Activated naive CD4-positive, alpha-beta T cell treated with anti-CD3 and anti-CD28 coated beads, Interleukin-2, amount 50 U/mL, for 72 hours (primary cell): Measurements from ENCODE around the gene TAB2. TPM values are rescaled to one million over a fixed set of nuclear protein-coding genes. Genes with fewer than 3 reads are reported as not detected.

ENCODE experiments used
- ATAC-seq, 2 donors: fragments of 150-1000 bp; cut with Tn5 transposase; 2 replicates each; pipeline ENCODE4 v1.10.0; 2021; ENCODE audit warnings: mild to moderate bottlenecking in 2 of 2, moderate library complexity in 2 of 2
- DNase-seq, 2 donors: peaks; one replicate each; pipeline ENCODE4 v3.0.0; 2021 to 2022; ENCODE audit warnings: low spot score in 2 of 2
- H3K27ac Mint-ChIP-seq, 2 donors: one replicate each; pipeline ENCODE4 v1.8.0; 2022; ENCODE audit warnings: mild to moderate bottlenecking in 2 of 2, mixed read lengths in 2 of 2
- H3K36me3 Mint-ChIP-seq, 2 donors: one replicate each; pipeline ENCODE4 v1.8.0; 2022; ENCODE audit warnings: mixed read lengths in 2 of 2
- H3K9me3 Mint-ChIP-seq, 2 donors: one replicate each; pipeline ENCODE4 v1.8.0; 2022; ENCODE audit warnings: mixed read lengths in 2 of 2
- total RNA-seq, 2 donors: library from RNA; stranded (reverse); gene quantifications; one replicate each; pipeline ENCODE4 v1.2.3, GENCODE V29; 2022

TAB2 gene
- total RNA-seq, 2 donors from 2014 or later = 88.0 to 98.2 TPM

DNA sequence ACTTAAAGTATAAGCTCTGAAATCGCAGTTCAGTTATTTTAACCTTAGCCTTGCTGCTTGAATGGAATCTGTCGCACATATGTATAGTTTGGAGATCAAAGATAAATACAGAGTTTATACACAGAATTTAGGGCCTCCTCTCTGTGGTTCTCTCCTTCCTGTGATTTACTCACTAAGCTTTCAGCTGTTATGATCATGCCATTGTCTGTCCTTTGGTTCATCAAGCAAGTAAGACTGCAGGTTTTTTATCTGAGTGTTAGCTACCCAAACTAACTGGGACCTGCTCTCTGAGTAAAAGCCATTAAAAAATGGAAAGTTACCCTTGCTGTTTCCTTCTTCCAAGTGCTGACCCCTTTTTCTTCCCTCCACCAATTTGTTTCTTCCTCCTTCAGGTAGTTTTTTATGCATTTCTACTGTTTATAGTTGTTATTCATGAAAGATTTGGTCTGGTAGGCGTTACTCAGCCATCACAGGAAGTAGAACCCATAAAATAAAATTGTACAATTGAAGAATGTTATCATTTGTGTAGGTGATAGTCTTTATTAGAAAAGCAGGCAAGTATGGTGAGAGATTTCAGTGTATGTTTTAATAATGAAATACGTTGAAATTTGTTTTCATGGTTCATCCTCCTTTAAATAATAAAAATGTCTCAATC, 48.9 kb downstream of the TAB2 start:
- ATAC-seq (peak; percentile 41 to 57), DNase-seq (no peak)
- H3K27ac Mint-ChIP-seq = peak overlapping the region in 1 of 2 donors; percentile 15
- peaks cover 18 to 32% of the 10 kb centered on the region in 2 donors for H3K36me3 Mint-ChIP-seq
- H3K9me3 Mint-ChIP-seq = peaks cover 5 to 7% of the 10 kb centered on the region in 2 donors

DNA sequence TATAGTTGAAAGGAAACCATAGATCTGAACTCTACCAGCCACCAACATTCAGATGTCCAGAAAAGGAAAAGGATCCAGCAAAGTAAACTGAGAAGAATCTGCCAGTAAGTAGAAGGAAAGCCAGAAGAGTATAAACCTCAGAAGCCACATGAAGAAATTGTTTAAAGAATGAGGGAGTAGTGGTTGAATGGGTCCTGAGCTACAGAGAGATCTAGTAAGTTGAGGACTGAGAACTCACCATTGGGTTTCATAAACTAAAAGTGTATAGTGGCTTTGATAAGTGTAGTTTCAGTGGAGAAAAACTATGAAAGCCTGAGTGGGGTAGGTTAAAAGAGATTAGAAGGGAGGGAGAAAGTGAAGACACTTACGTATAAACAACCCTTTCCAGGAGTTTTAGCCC, 50.6 kb downstream of the TAB2 start:
- Mint-ChIP-seq H3K27ac (no peak overlapping the region), H3K9me3 (no peaks in the 10 kb centered on the region), H3K36me3 (peaks cover 10 to 31% of the 10 kb centered on the region in 2 donors)
- ATAC-seq = peak; percentile 89 to 93
- no peak for DNase-seq

DNA sequence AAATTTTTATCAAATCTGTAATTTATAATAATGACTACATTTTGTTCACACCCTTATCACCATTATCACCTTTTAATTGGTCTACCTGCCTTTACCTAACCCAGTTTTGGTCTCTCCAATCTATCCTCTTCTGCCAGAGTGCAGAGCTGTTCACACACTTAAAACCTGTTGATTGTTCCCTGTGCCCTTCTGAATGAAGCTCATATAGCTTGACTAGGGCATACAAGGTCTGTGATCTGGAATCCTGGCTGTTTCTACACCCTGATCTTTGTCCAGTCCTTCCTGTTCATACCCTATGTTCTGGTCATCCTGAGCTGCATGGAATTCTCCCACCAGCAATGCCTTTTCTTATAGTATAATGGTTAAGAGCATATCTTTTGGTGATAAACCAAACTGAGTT, 53.6 kb downstream of the TAB2 start:
- Mint-ChIP-seq H3K9me3 (no peaks in the 10 kb centered on the region), H3K36me3 (peaks cover 14 to 47% of the 10 kb centered on the region in 2 donors), H3K27ac (no peak overlapping the region)
- ATAC-seq (no peak), DNase-seq (no peak)

DNA sequence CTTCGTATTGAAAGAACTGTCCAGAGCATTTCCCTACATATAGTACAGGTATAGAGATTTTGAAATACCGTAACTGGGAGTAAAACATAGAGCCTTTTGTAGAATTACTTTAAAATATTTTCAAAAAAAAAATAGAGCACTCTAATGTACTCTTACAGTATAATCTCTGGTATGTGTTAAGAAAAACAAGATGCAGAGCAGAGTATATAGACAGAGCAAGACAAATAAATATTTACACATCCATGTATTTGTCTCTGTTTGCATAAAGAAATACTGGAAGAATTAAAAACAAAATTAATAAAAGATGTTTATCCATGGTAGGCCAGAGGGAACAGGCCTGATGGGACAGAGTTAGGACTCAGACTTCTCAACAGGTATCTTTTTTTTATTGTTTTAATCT, 54.5 kb downstream of the TAB2 start:
- Mint-ChIP-seq H3K9me3 (no peaks in the 10 kb centered on the region), H3K27ac (no peak overlapping the region), H3K36me3 (peaks cover 19 to 56% of the 10 kb centered on the region in 2 donors)
- ATAC-seq = no peak
- no peak for DNase-seq

DNA sequence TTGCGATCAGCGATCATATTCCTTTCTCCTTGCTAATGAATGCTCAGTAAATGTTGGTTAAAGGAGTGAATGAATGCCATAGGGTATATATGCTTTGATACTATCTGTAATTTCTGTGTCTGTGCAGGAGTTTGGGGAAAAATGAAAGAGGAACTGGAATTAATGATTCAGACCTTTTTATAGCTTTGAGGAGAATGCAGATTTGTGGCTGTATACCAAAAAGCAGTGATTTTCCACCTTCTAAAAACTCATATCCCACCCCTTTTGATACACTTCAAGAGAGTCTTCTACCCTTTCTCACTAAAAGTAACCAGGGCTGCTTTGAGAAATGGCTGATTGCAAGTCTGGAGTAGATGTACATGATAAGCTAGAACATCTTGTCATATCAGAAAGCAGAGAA, 56.0 kb downstream of the TAB2 start:
- peak; percentile 27 to 61 for ATAC-seq
- Mint-ChIP-seq H3K27ac (peak overlapping the region in 1 of 2 donors; percentile 3), H3K9me3 (peaks cover 0 to 1% of the 10 kb centered on the region in 2 donors), H3K36me3 (peaks cover 25 to 66% of the 10 kb centered on the region in 2 donors)
- no peak for DNase-seq

DNA sequence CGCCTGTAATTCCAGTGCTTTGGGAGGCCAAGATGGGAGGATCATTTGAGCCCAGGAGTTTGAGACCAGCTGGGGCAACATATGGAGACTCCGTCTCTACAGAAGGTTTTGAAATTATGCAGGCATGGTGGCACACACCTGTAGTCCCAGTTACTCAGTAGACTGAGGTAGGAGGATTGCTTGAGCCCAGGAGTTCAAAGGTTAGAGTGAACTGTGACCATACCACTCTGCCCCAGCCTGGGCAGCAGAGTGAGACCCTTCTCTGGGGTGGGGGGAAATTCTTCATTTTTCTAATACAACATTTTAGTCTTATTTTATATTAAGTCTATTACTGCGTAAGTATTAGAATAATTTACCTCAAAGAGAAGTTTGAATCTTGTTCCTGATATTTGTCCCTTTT, 62.5 kb downstream of the TAB2 start:
- DNase-seq (no peak), ATAC-seq (no peak)
- peaks cover 39 to 92% of the 10 kb centered on the region in 2 donors for H3K36me3 Mint-ChIP-seq
- peak overlapping the region; percentile 41 to 96 for H3K27ac Mint-ChIP-seq
- peaks cover 4 to 9% of the 10 kb centered on the region in 2 donors for H3K9me3 Mint-ChIP-seq

DNA sequence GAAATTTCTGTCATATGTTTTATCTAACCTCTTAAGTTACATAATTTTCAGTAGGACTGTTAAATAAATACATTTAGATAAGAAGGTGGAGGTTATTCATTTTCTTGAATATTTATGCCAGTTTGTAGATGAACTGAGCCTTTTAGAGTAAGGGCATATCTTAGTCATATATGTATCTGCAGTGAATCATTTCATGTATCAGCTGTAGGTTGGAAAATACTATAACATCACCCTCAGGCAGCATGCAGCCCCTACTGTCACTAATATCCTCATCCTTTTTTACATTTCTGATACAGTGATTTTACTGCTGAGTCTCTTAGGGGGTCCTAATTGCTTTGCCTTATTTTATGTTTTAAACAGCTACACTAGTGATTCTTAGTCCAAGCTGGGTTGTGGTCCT, 63.0 kb downstream of the TAB2 start:
- no peak for DNase-seq
- Mint-ChIP-seq H3K27ac (peak overlapping the region in 1 of 2 donors; percentile 96), H3K9me3 (peaks cover 4 to 9% of the 10 kb centered on the region in 2 donors), H3K36me3 (peaks cover 35 to 91% of the 10 kb centered on the region in 2 donors)
- ATAC-seq = peak; percentile 92 to 94

DNA sequence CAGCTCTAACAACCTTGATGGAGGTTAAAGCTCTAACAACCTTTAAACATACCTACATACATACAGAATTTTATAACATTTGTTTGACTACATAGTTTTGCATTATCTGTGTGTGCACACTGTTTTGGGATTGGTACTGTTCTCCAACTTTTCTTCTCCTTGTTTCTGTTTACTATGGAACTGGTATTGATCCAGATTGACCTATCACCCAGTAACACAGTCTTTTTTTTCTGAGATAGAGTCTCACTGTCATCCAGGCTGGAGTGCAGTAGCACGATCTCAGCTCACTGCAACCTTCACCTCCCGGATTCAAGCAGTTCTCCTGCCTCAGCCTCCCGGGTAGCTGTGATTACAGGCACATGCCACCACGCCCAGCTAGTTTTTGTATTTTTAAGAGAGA, 65.9 kb downstream of the TAB2 start:
- H3K27ac Mint-ChIP-seq = peak overlapping the region; percentile 40 to 79
- H3K9me3 Mint-ChIP-seq = peaks cover 20 to 23% of the 10 kb centered on the region in 2 donors
- no peak for ATAC-seq
- no peak for DNase-seq
- H3K36me3 Mint-ChIP-seq = peaks cover 47 to 98% of the 10 kb centered on the region in 2 donors

DNA sequence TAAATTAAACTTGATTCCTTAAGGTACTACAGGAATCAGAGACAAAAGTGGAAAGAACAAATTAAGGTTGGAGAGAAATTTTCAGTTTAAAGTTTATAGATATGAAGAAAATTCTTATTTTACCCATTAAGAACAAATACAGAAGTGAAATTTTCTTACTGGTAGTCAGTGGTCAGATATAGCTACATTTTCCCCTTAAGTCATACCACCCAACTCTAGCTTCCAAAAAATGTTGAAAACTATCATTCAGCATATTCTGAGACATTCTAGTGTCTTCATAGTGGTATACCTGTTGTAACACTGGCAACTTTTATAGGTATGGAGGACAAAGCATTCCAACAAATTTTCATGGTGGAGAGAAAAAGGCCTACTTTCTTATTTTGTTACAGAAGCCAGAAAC, 67.0 kb downstream of the TAB2 start:
- no peak for DNase-seq
- Mint-ChIP-seq H3K9me3 (peaks cover 14 to 20% of the 10 kb centered on the region in 2 donors), H3K36me3 (peaks cover 36 to 90% of the 10 kb centered on the region in 2 donors), H3K27ac (no peak overlapping the region)
- no peak for ATAC-seq

DNA sequence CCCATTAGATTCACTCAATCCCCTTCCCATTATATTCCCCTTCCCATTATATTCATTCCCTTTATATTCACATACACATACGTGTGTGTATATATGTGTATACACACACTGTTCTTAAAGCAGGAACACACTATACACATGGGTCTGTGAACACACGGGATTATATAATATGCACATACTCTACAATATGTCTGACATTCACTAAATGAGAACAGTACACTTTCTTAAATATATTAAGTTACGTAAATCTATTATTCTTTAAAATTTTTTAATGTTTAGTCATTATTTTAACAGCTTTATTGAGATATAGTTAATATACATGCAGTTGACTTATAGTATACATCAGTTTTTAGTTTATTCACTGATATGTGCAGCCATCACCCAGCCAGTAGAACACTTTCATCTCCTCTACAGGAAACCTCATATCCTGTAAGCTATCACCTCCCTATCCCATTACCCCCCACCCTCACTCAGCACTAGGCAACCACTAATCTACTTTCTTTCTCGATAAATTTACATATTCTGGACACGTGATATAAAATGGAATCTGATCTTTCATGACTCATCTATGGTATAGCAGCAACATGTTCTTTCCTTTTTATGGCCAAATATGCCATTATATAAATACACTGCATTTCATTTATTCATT, 68.6 kb downstream of the TAB2 start:
- Mint-ChIP-seq H3K9me3 (peaks cover 14 to 24% of the 10 kb centered on the region in 2 donors), H3K27ac (peak overlapping the region in 1 of 2 donors; percentile 14), H3K36me3 (peaks cover 41 to 81% of the 10 kb centered on the region in 2 donors)
- ATAC-seq = peak; percentile 32 to 64
- DNase-seq = no peak

DNA sequence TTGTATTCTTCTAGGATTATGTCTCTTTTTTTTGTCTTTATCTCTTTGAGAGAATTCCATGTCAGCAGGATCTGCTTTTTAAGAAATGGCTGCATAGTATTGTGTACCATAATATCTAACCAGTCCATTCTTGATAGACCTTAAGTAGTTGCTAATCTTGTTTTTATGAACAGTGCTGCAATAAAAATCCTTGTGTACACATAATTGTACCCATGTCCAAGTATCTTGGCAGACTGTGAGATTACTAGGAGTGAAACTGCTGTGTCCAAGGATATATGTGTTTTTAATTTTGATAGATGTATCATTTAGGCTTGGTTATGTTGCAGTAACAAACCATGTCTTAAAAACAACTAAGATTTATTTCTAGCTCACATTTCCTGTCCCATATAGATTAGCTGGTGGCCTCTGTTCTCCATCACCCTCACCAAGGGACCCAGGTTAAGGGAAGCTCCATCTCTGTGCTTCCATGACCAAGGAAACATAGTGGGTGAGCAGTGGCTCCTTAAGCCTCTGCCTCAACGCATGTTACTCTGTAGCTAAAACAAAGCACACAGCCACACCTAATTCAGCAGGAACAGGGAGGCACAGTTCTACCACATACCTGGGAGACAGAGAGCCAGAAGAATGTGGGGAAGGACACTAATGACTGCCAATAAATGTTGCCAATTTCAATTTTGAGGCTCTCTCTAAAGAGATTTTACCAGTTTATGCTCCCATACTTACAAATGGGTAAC, 70.4 kb downstream of the TAB2 start:
- DNase-seq = no peak
- ATAC-seq = no peak
- Mint-ChIP-seq H3K9me3 (peaks cover 14 to 20% of the 10 kb centered on the region in 2 donors), H3K27ac (no peak overlapping the region), H3K36me3 (peaks cover 49 to 79% of the 10 kb centered on the region in 2 donors)

DNA sequence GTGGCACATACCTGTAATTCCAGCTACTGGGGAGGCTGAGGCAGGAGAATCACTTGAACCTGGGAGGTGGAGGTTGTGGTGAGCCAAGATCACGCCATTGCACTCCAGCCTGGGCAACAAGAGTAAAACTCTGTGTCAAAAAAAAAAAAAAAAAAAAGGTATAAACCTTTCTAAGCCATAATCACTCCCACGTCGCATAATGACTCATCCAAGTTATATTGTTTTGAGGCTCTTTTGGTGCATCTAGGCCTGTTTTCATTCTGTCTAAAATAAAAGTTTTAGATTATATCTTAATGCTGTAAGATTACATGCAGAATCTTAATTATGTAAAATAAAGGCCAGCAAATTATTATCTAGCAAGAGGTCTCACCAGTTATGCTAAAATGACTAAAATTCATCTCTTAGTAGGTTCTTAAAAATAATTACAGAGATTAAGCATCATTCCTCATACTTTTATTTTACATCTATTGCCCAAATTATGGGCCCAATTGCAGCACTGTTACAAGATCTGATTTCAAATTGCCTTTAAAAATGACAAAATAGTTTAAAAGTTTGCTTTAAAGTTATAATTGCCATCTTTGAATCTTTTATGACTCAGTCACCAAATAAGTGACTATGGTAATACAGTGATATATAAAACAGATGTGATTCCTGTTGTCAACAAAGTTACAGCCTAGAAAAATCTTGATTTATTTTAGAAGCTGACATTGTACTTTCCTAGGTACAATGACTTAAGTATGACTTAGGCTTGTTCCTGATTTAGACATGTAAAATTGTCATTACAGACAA, 72.2 kb downstream of the TAB2 start:
- ATAC-seq = peak in 1 of 2 donors; percentile 54
- DNase-seq = no peak
- Mint-ChIP-seq H3K27ac (peak overlapping the region in 1 of 2 donors; percentile 76), H3K9me3 (peaks cover 14 to 20% of the 10 kb centered on the region in 2 donors), H3K36me3 (peaks cover 42 to 72% of the 10 kb centered on the region in 2 donors)

DNA sequence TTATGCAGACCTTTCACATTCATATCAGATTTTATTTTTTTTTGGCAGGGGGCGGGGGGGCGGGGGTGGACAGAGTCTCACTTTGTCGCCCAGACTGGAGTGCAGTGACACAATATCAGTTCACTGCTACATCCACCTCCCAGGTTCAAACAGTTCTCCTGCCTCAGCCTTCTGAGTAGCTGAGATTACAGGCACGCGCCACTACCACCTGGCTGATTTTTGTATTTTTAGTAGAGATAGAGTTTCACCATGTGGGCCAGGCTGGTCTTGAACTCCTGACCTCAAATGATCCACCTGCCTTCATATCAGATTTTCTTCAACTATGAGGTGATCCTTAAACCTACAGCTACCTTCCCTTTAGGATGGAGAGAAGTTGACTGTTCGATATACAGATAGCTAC, 74.6 kb downstream of the TAB2 start:
- Mint-ChIP-seq H3K27ac (peak overlapping the region in 1 of 2 donors; percentile 52), H3K9me3 (peaks cover 0 to 8% of the 10 kb centered on the region in 2 donors), H3K36me3 (peaks cover 34 to 71% of the 10 kb centered on the region in 2 donors)
- ATAC-seq = no peak
- no peak for DNase-seq

DNA sequence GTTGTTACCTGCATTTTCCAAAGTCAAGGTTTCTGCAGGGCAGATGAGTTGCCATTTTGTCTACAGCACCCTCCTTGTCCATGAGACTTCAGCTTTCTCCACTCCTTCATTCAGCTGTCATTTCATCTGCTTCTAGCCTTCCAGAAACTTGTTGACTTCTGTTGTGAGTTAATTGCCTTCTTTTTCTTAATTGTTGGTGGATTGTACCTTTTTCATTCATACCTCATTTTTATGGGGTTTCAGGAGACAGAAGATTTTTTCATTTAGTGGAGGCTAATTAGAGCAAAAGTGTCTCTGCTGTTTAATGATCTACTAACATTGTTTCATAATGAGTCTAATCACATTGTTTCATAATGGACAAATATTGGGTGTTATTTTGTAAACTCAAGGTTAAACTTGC, 75.0 kb downstream of the TAB2 start:
- H3K9me3 Mint-ChIP-seq = peaks cover 0 to 8% of the 10 kb centered on the region in 2 donors
- ATAC-seq = no peak
- no peak for DNase-seq
- H3K36me3 Mint-ChIP-seq = peaks cover 32 to 69% of the 10 kb centered on the region in 2 donors
- H3K27ac Mint-ChIP-seq = peak overlapping the region; percentile 52 to 61

DNA sequence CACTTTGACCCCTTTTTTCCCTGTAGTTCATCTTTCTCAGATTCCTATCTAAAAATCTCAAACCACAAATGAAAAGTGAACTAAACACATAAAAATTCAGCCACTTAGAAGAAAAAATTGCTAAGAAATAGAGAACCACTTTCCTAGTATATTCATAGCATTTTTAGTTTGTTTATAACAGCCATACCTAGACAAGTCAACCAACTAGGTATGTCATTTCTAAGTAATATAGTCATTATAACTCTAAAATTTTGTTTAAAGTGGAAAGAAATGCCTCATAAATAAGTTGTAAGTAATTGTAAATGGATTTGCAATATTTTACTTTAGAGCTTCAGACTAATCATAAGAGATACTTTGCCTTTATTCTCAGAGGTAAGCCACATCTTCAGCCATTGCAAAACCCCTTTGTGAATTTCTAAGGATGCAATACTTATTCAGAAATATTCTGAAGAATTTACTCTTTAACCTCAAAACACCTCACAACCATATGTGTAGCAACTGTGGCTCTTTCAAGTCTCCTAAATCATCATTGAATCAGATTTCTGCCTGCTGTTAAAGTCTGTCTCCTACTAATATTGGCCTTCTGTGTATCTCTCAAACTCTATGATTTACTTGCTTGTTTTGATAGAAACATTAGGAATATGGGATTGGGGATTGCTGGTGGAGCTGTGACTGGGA, 75.6 kb downstream of the TAB2 start:
- DNase-seq = no peak
- peaks cover 27 to 68% of the 10 kb centered on the region in 2 donors for H3K36me3 Mint-ChIP-seq

DNA sequence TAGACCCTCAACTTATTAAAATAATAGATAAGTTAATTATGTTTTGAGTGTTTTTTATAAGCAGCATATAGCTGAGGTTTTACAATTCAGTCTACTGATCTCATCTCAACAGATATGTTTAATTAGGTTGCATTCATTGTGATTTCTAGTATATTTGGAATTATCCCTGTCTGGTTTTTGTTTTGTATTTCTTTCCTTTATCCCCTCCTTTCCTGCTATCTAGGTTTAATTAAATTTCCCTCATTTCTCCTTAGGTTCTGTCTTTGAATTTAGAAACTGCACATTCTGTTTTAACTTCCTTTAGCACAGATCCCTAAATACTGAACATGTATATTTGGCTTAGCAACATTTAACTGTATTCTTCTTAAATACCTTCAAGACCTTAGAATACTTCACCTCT, 77.7 kb downstream of the TAB2 start:
- no peak for DNase-seq
- peak overlapping the region; percentile 25 to 51 for H3K27ac Mint-ChIP-seq
- H3K9me3 Mint-ChIP-seq = peaks cover 0 to 8% of the 10 kb centered on the region in 2 donors
- peaks cover 32 to 70% of the 10 kb centered on the region in 2 donors for H3K36me3 Mint-ChIP-seq
- ATAC-seq = no peak

More for the DNA sequence above, 75.6 kb downstream of the TAB2 start:
- peaks cover 0 to 8% of the 10 kb centered on the region in 2 donors for H3K9me3 Mint-ChIP-seq
- peak; percentile 62 to 66 for ATAC-seq
- peak overlapping the region in 1 of 2 donors; percentile 52 for H3K27ac Mint-ChIP-seq
